HepG2 (cell line): ENCODE data around the gene CACNB4. TPM values are rescaled to one million over a fixed set of nuclear protein-coding genes. Genes with fewer than 3 reads are reported as not detected.

Experiments
- AHR ChIP-seq: IDR thresholded peaks from 2 replicates; pipeline ENCODE4 v1.6.1; 2018; ENCODE audit warnings: missing genetic modification reagents, missing compliant biosample characterization
- BHLHE40 ChIP-seq: IDR thresholded peaks from 2 replicates; pipeline ENCODE4 v1.6.1; 2011; ENCODE audit warnings: low read length, improper control_type of control experiment
- CERS6 ChIP-seq: sonication (generic); formaldehyde crosslinking; IDR thresholded peaks from 2 replicates; pipeline ENCODE4 v1.5.0; 2020; ENCODE audit warnings: missing genetic modification reagents
- CHD2 ChIP-seq: IDR thresholded peaks from 2 replicates; pipeline ENCODE4 v1.6.1; 2011; ENCODE audit warnings: low read depth, low read length, improper control_type of control experiment
- GTF3A ChIP-seq: sonication (generic); formaldehyde crosslinking; conservative IDR thresholded peaks from 2 replicates; pipeline ENCODE4 v1.4.0; 2020; ENCODE audit warnings: mild to moderate bottlenecking, missing genetic modification reagents
- HOMEZ ChIP-seq: IDR thresholded peaks from 2 replicates; pipeline ENCODE4 v1.6.1; 2016; ENCODE audit warnings: low read depth
- ISL2 ChIP-seq: sonication (generic); formaldehyde crosslinking; IDR thresholded peaks from 2 replicates; pipeline ENCODE4 v1.5.0; 2020; ENCODE audit warnings: missing genetic modification reagents
- KDM2A ChIP-seq: sonication (generic); formaldehyde crosslinking; IDR thresholded peaks from 2 replicates; pipeline ENCODE4 v1.4.0; 2020; ENCODE audit warnings: low read depth, missing genetic modification reagents, borderline replicate concordance
- POLR2G ChIP-seq: fragments of 200-400 bp; formaldehyde crosslinking; IDR thresholded peaks from 2 replicates; pipeline ENCODE4 v1.6.1; 2018; ENCODE audit warnings: mild to moderate bottlenecking, low read depth, low read length, moderate library complexity
- RERE ChIP-seq: IDR thresholded peaks from 2 replicates; pipeline ENCODE4 v1.6.1; 2016; ENCODE audit warnings: low read depth, missing genetic modification reagents, missing compliant biosample characterization
- SAFB2 ChIP-seq: sonication (generic); formaldehyde crosslinking; IDR thresholded peaks from 2 replicates; pipeline ENCODE4 v1.5.1; 2020; ENCODE audit warnings: missing genetic modification reagents, low read depth, mild to moderate bottlenecking, borderline replicate concordance
- TBX3 ChIP-seq: fragments of 450-650 bp; IDR thresholded peaks from 2 replicates; pipeline ENCODE4 v1.6.1; 2017; ENCODE audit warnings: antibody characterized with exemption, mild to moderate bottlenecking, inconsistent platforms, borderline replicate concordance
- YY1 ChIP-seq: IDR thresholded peaks from 2 replicates; pipeline ENCODE4 v1.6.1; 2011; ENCODE audit warnings: low read length, low read depth, moderate library complexity, mild to moderate bottlenecking; ENCODE audit not compliant: insufficient read depth, insufficient replicate concordance
- ZBTB2 ChIP-seq: sonication (generic); formaldehyde crosslinking; IDR thresholded peaks from 2 replicates; pipeline ENCODE4 v1.8.0; 2022; ENCODE audit warnings: low read depth, missing genetic modification reagents
- ZMYM3 ChIP-seq: sonication (generic); formaldehyde crosslinking; IDR thresholded peaks from 2 replicates; pipeline ENCODE4 v1.5.1; 2020; ENCODE audit warnings: mild to moderate bottlenecking, missing genetic modification reagents
- ZNF138 ChIP-seq: sonication (generic); formaldehyde crosslinking; IDR thresholded peaks from 2 replicates; pipeline ENCODE4 v1.5.0; 2020; ENCODE audit warnings: mild to moderate bottlenecking, low read depth, missing genetic modification reagents
- ZNF740 ChIP-seq: sonication (generic); formaldehyde crosslinking; IDR thresholded peaks from 2 replicates; pipeline ENCODE4 v1.4.0; 2020; ENCODE audit warnings: missing genetic modification reagents
- ZNF768 ChIP-seq: sonication (generic); formaldehyde crosslinking; IDR thresholded peaks from 2 replicates; pipeline ENCODE4 v1.4.0; 2020; ENCODE audit warnings: missing genetic modification reagents
- polyA plus RNA-seq, 8 experiments: library from polyadenylated mRNA; depleted of rRNA in 3 of 8; stranded (reverse) in 7 of 8; unstranded in 1 of 8; fragments of >200 nt; fragmentation: Illumina TruSeq in 4 of 8; extraction: Trizol in 4 of 8; gene quantifications; 2 replicates each; pipeline versions ENCODE4 v1.2.1 to v1.2.3, GENCODE V29; 2011 to 2016; ENCODE audit warnings: low read depth in 4 of 8, missing spikeins in 1 of 8, mixed read lengths in 1 of 8; ENCODE audit not compliant: insufficient read depth in 1 of 8
- total RNA-seq, 5 experiments: library from RNA; depleted of rRNA; stranded (reverse); fragments of >200 nt; fragmentation: Illumina TruSeq; extraction: Trizol; gene quantifications; 2 replicates each; pipeline ENCODE4 v1.2.3, GENCODE V29; 2016; ENCODE audit warnings: low read depth in 1 of 5

Gene CACNB4
- total and polyA plus RNA-seq, 2 of the 13 experiments (the other 11 are each of a cell fraction or from before 2014, with no cell fraction given), result 5.1 to 14.3 TPM

GRCh38 chr2:151853070-151853758 is 245.6 kb downstream of the CACNB4 start (continued):
- TF ChIP-seq ZMYM3 (CRISPR knock-in tag), result no peak
- TF ChIP-seq ZNF138 (CRISPR knock-in tag), result no peak
- no peak for TF ChIP-seq GTF3A (CRISPR knock-in tag)
- TF ChIP-seq HOMEZ (CRISPR knock-in tag), result no peak
- TF ChIP-seq KDM2A, result no peak
- TF ChIP-seq SAFB2, result no peak
- TF ChIP-seq AHR (CRISPR knock-in tag), result no peak
- TF ChIP-seq YY1, result no peak
- TF ChIP-seq POLR2G, result no peak
- TF ChIP-seq TBX3, result peak; percentile 32; the same call in 1 of the 2 replicates
- no peak for TF ChIP-seq ZNF768
- no peak for TF ChIP-seq ZNF740
- no peak for TF ChIP-seq CERS6 (CRISPR knock-in tag)
- no peak for TF ChIP-seq RERE (CRISPR knock-in tag)
- 0 out of 2 replicates have a peak, but pooled peaks have one; percentile 43 for TF ChIP-seq ISL2
- no peak for TF ChIP-seq ZBTB2 (CRISPR knock-in tag)
- no peak for TF ChIP-seq CHD2
- TF ChIP-seq BHLHE40, result no peak
